Islet of Langerhans (tissue), 1 donor: ENCODE data around the gene GLCE.

Experiments used
- FAIRE-seq: peaks from one replicate; lab custom pipeline; 2011; peaks lifted over from hg19 to GRCh38; lab: Jason Lieb, UNC

Gene GLCE

DNA sequence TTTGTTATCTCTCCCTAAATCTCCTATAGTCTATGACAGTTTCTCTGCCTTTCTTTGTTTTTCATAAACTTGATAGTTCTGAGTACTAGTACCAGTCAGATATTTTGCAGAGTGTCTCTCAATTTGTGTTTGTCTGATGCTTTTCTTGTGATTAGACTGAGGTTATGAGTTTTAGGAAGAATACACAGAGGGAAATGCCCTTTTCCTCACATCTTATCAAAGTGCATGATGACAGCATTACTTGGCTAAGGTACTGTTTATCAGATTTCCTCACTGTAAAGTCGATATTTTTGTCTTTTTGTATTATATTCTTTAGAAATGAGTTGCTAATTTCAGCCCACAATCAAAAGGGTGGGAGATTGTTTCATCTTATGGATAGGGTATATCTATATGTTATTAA is 45.6 kb downstream of the GLCE start:
- no peak for FAIRE-seq

DNA sequence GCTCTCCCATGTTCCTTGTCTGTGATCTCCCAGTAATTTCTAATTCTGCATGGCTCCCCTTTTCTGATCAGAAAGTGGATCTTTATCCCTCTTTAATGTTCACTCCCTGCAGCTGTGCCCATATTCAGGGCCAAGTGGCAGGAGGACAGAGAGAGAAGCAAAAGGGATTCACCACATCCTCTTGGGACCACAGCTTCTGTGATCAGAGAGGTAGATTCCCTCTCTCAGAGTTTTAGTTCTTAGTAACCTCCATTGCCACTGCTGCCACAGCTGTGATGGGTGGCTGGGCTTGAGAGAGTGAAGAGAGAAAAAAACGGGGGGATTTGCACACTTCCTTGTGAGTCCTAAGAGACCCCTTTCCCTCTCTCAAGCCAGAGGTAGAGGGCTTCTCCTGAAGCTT is 49.2 kb downstream of the GLCE start:
- FAIRE-seq, result no peak

DNA sequence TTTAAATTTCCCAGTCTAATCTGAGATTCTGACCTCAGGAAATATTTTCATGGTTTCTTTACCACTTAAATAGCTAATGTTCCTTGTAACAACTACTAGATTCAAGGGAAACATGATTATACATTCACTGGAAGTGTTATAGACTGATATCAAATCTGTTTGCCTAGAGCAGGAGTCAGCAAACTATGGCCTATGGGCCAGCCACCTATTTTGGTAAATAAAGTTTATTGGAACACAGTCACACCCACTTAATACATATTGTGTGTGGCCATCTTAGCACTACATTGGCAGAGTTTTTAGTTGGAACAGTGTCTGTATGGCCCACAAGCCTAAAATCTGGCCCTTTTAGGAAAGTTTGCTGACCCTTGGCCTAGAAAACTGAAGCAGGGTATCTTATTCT is 50.1 kb downstream of the GLCE start:
- FAIRE-seq, result no peak

DNA sequence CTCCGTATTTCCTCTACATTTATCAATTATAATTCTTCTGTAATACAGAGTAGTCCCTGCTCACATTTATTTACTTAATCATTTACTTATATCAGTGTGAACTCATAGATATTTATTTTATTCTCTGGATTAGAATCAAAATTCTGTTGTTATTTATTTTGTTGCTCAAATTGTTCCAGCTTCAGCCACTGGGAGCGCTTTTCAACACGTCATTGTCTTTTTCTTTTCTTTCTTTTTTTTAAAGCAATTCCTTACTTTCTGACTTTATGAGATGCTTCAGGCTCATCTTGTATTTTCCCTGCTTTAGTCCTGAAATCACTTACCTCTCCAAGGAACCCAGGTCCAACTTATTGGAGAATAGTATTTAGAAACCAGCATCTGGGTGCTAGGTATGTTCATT is 53.4 kb downstream of the GLCE start:
- FAIRE-seq, result no peak

DNA sequence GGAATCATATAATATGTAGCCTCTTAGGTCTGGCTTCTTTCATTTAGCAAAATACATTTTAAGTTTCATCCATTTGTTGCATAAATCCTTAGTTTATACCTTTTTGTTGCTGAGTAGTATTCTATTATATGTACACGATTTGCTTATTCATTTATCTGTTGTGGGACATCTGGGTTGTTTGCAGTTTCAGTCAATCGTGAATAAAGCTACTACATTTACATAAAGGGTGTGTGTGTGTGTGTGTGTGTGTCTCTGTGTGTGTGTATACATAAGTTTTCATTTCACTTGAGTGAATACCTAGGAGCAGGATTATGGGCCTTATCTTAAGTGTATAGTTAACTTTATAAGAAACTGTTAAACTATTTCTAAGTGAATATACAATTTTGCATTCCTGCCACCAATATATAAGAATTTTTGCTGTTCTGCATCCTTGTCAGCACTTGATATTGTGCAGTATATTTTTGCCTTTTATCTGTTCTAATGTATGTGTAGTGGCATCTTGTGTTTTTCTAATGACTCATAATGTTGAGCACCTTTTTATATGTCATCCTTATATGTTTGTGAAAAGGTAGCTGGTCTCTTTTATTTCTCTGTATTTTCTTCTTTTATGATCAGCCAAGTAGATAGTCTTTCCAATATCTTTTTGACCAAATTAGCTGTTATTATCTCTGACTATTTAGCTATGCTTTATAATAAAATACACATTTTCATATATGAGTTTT is 55.0 kb downstream of the GLCE start:
- FAIRE-seq, result no peak

DNA sequence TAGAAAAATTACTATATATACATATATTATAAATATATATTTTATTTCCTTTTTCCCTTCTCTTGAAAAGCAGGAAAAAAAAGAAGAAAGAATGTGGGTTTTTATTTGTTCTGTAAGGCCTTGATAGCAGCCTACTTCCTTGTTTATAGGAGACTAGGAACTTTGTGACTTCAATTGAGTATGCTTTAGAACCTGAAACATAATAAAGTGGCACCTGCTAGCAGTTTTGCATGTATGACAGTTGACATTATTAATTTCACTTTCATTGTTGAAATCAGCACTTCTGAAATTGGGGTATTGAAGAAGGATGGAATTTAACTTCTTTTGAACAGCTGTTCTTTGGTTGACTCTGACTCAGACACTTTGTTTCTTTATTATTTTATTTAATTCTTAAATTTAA is 56.9 kb downstream of the GLCE start:
- FAIRE-seq, result no peak

DNA sequence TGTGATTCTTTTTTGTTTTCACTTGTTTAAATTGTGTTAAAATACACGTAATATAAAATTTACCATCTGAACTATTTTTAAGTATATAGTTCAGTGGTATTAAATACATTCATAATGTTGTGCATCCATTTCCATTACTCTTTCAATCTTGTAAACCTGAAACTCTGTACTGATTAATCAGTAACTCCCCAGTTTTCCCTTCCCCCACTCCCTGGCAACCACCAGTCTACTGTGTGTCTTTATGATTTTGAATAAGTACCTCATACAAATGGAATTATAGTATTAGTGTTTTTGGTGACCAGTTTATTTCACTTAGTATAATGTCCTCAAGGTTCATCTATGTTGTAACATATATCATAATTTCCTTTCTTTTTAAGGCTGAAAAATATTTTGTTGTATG is 59.3 kb downstream of the GLCE start:
- no peak for FAIRE-seq

DNA sequence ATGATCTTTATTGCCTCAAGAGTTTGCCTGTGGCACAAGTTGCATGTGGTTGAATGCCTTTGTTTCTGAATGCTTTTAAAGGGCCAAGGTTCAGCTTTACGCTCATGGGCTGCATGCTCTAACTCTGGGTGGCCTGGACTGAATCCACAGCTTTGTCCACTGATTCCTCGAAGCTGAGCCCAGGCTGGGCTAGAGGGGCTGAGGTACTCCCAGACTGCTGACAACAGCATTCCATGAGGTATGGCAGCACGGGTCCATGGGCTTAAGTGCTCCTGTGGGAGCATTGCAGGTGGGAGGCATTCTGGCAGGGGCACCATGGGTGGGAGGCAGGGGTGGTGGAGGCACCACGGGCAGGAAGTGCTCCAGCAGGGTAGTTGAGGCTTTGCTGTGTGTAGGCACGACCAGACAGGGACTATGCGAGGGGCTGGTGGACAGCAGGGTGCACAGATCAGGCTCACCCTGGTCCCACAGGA is 61.6 kb downstream of the GLCE start:
- FAIRE-seq, result no peak

DNA sequence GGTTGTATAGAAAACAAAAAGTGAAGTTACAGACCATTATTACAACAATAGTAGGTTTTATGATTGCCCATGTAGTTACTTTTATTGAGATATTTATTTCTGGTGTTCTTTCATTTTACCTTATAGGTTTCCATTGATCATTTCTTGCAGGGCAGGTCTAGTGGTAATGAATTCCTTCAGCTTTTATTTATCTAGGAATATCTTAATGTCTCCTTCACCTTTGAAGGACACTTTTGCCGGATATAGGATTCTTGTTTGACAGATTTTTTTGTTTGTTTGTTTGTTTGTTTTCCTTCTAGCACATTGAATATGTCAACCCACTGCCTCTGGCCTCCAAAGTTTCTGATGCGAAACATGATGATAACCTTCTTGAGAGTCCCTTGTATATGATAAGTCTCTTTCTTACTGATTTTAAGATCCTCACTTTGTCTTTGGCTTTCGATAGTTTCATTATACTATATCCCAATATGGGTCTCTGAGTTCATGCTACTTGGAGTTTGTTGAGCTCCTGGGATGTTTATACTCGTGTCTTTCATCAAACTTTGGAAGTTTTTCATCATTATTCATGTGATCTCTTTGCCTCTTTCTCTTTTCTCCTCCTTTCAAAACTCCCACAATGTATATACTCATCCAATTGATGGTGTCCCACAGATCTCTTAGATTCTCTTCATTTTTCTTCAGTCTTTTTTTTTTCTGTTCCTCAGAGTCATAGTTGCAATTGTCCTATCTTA is 62.8 kb downstream of the GLCE start:
- FAIRE-seq, result no peak

DNA sequence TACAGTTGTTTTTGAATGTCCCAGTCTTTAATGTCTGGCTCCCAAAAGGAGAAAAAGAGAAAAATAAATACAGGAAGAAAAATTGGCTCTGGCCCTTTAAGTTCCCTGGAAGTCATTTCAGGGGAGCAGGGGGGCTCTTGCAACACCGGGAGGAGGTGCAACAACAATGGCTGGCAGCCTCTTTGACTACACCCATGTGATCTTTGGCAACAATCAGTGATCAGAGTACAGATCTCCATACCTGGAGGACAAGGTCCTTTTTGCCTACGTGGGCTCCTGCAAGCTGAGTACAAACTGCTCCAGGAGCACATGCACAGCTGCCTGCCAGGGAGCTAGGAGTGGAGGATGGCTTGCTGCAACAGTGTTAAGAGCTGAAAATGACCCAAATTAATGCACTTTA is 63.9 kb downstream of the GLCE start:
- no peak for FAIRE-seq

DNA sequence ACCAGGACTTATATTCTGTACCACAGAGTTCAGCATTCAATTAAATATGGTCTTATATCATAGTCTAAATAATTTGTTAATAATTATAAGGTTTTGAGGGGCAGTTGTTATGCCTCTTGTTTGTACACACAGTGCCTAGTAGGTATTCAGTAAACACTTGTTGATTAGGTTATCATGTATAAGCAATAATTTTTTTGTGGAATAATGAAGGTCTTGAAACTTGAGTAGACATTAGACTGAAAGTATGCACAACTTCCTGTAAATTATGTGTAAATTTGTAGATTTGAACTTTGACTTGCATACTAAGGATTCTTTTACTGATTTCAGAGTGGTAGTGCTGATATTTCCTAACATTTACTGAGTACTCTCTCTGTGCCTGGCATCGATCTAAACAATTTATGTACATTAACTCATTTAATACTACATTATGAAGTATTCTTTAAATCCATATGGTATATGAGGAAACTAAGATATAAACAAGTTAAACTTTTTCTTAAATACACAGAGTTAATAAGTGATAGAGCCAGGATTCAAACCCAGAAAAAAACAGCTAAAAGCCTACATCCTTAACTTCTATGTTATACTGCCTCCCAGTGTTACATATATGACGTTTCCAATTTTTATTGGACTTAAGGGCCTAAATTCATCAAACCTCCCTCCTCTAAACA is 65.1 kb downstream of the GLCE start:
- peak; percentile 74 for FAIRE-seq

DNA sequence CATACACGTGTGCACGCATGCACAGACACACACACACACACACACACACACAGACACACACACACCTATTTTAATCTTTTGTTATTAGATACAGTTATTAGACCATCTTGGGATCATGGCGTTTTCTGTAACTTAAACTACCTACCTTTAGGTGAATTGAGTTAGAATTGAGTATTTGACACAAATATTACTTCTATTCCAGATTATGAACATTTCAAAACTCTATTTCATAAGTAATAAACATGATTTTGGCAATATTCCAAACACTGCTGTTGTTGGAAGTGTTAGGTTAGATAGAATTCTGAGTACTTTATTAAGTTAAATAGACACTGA is 65.6 kb downstream of the GLCE start:
- FAIRE-seq, result no peak

DNA sequence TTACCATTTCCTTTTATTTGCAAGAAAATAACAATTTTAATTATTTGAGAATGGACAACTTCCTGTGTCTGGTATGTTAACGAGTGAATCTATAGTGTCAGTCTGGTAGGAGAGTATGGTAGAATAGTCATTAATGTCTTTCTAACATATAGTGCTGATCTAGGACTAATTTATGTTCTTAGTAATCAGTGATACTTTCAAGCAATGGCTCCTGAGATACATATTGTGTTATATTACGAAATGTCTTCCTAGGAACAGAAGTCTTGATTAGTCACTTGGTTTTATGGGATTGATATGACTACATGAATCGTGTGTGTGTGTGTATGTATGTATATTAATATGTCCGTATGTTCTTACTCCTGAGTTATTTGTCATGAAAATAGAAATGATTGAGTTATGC is 71.7 kb downstream of the GLCE start:
- FAIRE-seq, result no peak

DNA sequence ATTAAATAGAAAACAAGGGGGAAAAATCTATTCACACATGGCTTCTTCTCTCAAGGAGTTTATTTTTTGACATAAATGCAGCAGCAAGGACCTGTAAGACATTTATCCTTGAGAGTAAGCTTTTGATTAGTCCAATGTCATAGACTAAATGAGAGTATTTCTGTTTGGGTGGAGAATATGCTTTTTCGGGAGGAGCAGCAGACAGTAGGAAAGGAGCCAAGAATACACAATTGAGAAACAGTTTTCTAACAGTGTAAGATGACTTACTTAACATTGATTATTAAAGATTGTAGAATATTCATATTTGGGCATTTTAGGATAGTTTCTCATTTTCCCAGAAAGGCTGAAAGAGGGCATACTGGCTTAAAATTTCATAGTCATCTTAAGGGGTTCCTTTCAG is 72.3 kb downstream of the GLCE start:
- no peak for FAIRE-seq

DNA sequence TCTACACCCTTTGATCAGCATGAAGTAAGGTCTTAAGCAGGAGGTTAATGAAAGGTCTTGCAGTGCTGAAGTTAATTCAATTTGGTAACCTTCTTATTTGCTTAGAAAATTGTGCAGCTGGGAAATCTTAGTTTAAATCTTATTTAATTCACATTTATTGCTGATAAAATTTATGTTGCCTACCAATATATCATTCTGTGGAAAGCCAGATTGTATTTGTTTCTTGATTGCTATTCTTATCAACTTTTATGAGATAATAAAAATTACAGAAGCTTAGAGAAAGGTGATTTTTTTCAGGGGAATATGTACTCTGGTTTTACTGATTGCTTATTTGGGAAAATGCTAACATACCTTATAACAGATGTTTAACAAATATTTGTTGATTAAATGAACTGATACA is 74.2 kb downstream of the GLCE start:
- FAIRE-seq, result no peak

DNA sequence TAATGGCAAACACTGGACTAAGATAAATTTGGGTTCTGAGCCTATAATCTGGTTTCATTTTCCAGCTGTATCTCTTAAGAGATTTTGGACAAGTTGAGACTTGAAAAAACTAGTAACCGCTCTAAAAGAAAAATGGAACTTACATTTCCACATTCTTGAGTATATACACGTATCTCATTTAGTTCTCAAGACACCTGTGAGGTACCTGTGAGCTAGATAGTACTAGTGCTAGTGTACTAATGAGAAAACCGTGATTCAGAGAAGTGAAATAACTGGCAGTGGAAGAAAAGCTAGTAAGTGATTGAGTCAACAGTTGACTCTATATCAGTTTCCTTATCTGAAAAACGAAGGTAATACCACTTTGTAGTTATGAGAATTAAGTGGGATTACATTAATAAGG is 76.1 kb downstream of the GLCE start:
- FAIRE-seq, result no peak

DNA sequence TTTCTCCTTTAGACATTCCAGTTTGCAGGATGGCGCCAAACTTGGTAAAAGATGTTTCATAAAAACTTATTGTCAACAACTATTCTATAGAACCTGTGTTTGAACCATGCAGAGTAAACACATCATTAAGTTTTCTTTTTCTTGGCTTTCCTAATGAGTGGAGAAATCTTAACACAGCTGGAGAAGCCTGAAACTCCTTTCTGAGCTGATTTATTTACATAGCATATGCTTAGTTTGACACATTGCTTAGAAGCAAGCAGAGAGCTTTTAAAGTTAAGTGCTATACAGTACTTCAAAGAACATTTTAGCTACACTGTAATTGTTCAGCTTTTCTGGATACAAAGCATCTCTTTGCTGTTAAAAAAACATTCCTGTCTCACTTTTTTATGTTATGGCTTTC is 77.3 kb downstream of the GLCE start:
- FAIRE-seq, result no peak

DNA sequence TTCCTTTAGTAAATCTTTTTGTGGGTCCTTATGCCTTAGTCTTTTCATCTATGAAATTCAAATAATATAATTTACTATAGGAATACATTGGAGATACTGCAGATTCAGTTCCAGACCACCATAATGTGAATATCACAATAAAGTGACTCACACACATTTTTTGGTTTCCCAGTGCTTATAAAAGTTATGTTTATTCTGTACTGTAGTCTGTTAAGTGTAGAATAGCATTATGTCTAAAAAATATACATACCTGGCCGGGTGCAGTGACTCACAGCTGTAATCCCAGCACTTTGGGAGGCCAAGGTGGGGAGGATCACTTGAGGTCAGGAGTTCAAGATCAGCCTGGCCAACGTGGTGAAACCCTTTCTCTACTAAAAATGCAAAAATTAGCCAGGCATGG is 84.4 kb downstream of the GLCE start:
- FAIRE-seq, result no peak

DNA sequence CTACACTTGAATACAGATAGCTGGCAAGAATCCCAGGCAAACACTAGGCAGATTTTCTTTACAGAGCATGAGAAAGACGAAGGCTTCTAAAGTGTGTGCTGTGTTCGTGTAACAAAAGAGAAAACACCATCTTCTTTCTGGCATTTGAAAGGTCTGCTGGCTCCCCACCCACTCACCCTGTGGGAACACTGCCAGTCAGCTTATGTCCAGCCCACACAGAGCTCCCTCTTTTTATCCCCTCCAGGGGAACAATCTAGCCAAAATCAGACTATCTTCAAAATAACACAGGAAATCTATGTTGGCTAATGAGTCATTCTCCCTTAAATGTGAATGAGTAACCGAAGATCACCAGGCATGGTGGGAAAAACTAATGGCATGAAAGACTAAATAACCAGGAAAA is 92.7 kb downstream of the GLCE start:
- FAIRE-seq, result no peak

DNA sequence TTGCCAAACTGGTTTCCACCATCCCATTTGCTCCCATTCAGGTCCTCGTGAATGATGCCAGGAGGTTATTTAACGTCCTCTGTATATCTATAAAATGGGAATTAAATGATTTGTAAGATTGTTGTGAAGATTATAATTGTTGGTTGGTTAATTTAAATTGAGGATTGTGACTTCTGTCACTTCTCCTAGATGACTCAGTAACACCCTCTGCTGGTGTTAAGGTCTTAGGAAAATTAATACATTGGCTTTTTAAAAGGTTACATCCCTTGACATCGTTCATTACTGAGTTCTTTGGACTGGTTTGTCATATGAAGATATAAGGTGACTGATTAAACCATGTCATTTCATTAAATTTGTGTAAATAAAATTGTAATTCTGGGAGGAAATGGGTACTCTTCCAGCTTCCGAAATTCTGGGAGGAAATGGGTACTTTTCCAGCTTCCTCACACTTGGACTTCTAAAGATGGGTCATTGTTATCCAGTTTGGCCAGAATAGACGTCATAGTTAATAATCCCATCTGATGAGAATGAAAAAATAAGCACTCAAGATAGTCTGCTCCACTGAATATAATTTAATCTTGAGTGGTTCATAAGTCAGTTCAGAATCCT is 105.0 kb downstream of the GLCE start:
- FAIRE-seq, result peak; percentile 89

DNA sequence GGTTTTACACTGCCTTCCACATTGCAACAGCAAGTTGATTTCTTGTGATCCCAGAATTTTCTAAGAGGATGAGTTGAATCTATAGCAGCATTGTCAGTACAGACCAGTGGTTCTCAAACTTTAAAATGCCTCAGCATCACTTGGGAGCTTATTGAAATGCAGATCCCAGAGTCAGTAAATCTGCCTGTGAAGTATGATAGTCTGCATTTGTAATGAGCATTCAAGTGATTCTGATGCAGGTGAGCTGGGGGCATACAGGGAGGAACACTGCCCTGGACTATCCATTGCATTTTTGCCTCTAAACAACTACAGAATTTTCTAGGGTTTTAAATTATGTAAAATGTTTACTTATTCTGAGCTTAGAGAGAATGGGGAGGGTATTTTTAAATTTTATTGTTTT is 110.8 kb downstream of the GLCE start:
- FAIRE-seq, result no peak

DNA sequence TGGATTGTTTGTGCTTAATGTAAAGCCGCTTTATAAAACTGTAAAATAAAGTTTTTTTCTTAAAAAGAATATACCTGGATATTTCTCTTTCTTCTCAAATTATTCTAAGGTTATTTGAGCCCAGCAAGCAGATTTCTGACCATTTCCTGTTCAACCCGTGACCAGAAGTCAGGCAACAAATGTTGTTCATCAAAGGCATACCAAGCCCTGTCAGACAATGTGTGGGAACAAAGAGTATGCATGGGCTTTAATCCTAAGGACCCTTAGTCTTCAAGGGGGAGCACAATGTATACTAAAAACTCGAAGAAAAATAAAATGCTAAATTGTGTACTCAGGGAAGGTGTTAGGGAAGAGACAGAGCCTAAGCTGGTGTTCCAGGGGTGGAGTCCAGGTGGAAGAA is 111.7 kb downstream of the GLCE start:
- FAIRE-seq, result no peak

DNA sequence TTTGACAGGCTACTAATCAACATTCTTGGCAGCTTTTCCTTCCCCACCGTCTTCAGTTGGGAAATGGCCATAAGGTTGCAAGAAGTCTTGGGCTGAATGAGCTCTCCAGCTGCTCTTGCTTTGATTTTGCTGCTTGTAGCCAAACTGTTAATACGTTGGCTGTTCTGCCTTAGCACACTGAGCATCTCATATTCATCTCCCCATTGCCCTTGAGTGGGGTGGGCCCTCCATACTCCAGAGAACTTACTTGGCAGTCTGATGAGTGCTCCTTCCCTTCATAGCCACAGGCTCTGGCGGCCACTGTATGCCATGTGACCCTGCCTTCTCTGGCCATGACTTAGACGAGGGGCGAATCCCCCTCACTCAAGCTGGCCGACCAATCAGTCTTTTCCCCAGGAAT is 112.5 kb downstream of the GLCE start:
- no peak for FAIRE-seq
